Activated CD8-positive, alpha-beta memory T cell treated with anti-CD3 and anti-CD28 coated beads for 1 hour (primary cell): Measurements from ENCODE around the gene THSD4.

ENCODE experiments used
- DNase-seq, 2 donors: peaks; one replicate each; pipeline ENCODE4 v3.0.0-alpha.2; 2020; ENCODE audit warnings: low read depth in 1 of 2; ENCODE audit errors: extremely low read depth in 1 of 2

The THSD4 gene

GRCh38 chr15:71565631-71566160 lies 450.4 kb downstream of the THSD4 start:
- DNase-seq: no peak

GRCh38 chr15:71566226-71566625 lies 451.0 kb downstream of the THSD4 start:
- no peak for DNase-seq

- no peak for DNase-seq
These were observed 451.9 kb downstream of the THSD4 start for GRCh38 chr15:71567173-71567572.

DNA sequence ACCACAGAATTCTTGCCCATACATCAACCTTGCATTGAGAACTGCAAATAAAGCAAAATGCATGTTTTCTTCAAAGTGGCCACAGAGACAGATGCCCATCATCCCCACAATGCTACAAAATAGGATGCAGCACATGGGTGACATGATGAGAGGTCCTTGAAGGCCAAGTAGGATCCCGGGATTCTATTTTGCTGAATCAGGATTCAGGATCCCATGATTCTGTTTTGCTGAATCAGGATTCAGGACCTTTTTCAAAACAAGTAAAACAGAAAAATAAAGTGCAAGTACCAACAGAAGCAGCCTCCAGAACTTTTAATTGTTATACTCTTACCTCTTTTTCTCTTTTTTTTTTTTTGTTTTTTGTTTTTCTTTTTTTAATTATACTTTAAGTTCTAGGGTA lies 453.0 kb downstream of the THSD4 start:
- no peak for DNase-seq

DNA sequence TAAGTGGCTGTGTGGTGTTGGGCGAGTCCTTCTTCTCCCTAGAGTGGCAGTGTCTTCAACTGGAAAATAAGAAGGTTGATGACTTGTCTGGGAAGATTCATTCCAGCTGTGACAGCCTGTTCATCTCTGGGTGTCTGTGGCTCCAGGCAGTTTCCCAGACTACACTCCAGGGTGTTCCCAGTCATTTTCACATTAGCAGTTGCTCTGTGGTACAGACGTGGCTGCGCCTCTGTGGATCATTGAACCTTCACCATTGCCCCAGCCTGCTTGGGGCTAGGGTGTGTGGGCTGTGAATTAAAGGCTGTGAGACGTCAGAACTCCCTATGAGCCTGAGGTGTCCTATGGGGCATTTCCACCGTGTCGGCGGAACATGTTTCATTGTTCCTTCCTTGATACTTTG lies 455.5 kb downstream of the THSD4 start:
- no peak for DNase-seq

GRCh38 chr15:71571641-71572040 lies 456.4 kb downstream of the THSD4 start:
- DNase-seq: no peak

- DNase-seq: no peak
These were observed 457.3 kb downstream of the THSD4 start for GRCh38 chr15:71572452-71573053.

GRCh38 chr15:71573599-71573998 lies 458.3 kb downstream of the THSD4 start:
- no peak for DNase-seq

DNA sequence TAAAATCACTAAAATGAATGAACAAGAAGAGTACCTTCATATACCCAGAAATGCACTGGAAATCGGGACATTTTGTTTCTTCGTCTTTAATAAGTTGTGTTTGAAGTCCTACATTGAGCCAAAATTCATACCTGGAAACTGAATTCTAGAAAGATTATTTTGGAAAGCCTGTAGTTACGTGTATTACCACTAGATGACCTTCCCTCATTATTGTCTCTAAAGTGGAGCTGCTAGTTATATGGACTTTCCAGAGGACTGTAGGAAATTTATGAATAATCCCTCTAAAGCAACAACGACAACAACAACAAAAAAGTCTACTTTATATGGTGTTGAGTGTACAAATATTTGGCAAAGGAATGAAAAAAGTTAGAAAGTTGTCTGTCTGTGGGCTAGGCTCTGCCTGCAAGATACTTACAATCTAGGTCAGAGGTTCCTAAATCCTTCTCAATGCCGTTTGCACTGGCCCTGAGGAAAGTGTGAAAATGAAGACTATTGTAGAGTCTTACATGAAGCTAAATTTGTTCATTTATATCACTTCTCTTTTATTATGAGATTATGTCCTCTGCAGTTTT lies 460.3 kb downstream of the THSD4 start:
- DNase-seq: no peak

GRCh38 chr15:71577071-71577470 lies 461.8 kb downstream of the THSD4 start:
- DNase-seq: no peak

GRCh38 chr15:71581398-71581930 lies 466.2 kb downstream of the THSD4 start:
- DNase-seq: no peak

DNA sequence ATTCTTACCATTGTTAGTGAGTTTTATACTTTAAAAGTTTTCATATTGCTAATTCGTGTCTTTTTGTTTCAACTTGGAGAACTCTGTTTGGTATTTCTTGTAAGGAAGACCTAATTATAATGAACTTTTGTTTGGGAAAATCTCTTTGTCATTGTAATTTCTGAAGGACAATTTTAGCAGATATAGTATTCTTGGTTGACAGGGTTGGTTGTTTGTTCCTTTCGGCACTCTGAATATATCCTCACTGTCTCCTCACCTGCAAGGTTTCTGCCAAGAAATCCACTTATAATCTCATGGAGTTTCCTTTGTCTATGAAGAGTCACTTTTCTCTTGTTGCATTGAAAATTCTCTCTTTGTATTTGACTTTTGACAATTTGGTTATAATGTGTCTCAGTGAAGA lies 469.9 kb downstream of the THSD4 start:
- no peak for DNase-seq

- DNase-seq: no peak
These were observed 471.2 kb downstream of the THSD4 start for GRCh38 chr15:71586463-71586862.

DNA sequence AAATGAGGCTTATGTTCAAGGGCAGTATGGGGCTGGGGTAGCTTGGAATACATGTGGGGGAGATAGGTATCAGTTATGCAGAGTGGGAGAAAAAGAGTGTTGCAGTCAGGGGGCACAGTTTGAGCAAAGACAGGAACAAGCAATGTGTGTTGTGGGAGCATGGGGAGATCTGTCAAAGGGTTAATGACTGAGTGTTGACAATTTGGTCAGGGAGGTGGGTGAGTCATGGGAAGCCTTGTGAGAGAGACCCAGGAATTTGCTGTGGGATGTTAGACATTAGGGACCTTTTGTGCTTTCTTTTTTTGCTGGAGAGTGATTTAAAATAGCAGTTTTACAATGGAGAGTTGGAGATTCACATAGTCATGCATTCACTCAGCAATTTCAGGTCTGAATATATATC lies 473.5 kb downstream of the THSD4 start:
- no peak for DNase-seq

GRCh38 chr15:71591057-71591456 lies 475.8 kb downstream of the THSD4 start:
- DNase-seq: no peak

DNA sequence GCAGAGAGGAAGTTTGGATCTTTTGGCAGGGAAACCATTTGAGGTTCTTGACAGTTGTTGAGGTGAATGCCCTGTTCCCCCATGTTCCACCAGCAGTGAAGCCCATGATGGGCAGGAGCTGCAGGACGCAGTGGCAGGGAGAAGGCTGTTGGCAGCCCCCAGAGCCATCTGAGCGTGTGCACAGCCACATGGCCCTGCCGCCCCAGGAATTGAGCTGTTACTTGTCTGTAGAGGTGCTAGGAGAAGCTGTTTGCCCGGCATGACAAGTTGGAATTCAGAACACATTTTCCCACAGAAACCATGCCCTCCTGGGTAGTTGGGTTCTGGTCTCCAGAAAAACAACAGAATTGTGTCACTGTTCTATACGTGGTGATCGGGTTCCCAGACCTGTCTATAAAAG lies 476.9 kb downstream of the THSD4 start:
- no peak for DNase-seq

DNA sequence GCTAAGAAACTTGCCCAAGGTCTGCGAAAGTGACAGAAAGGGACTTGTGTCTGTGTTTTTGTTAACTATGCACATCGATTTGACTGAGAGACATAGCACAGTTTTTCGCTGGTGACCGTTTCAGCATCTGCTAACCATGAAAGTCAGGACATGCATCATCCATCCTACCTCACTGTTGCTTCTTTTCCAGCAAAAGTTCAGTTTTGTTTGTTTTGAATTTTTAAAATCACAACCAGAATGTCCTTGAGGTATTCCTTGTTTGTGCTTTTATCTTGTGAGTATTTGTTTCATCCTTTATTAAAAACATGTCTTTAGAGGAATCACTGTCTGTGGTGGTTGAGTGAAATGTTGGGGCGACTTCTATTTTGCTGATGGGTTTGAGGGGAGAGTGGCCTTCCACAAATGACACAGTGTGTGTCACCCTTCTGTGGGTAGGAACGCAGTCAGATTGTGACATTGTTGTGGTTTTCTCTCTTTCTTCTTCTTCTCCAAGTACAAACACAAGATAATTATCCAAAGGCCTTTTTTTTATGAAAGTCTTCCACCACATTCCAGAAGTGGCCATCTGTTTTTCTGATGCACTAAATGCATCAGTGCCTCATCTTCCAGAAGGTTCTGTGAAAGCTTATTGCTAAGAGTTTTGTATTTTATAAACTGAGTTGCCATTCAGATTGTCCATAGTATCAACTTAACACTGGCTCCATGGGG lies 480.7 kb downstream of the THSD4 start:
- no peak for DNase-seq

DNA sequence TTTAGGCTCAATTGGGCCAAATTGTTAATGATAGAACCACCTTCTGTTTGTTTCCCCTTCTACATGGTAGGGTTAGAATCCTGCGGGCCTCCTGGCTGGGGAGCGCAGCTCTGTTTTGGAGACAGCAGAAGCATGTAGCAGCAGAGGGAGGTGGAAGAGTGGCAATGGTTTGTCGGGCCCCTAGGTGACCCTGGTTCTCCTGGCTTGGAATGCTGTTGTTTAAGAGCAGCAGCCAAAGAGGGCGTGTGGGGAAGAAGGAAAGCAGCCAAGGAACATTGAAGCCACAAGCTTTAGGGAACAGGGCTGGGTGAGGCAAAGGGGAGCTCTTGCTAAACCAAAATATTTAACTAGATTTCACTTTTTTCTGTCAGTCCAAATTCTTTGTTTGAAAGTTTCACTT lies 481.4 kb downstream of the THSD4 start:
- DNase-seq: no peak

DNA sequence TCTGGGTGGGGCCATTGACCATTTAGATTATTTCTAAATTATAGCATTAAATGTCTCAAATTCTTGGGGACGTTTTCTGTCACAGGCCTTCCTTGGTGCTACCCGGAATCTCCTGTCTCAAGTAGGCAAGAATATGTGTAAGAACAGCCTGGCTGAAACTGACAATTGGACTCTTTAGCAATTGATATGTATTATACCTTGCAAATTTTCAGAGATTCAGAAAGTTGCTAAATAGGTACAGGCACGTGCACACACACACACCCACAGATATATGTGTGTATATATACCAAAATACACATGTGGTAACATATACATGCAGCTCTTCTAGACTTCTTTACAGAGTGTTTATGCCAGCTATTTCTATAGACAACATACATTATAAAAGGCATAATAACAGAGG lies 481.9 kb downstream of the THSD4 start:
- no peak for DNase-seq

DNA sequence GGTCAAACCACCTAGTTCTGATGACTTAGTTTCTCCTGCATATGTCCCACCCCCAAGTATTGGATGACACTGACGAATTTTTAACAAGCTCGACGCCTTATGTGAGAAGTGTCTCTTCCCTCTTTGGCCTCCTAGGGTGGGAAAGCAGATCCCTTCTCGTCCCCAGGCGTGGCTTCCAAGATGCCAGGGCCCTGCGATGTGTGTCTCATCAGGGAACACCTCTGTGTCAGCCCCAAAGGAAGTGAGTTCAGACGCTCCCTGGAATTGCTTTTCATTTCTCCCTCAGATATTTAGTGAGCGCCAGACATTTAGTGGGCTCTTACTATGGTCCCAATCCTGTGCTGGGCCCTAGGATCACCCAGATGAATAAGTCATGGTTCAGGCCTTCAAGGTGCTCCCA lies 482.4 kb downstream of the THSD4 start:
- DNase-seq: no peak

GRCh38 chr15:71598741-71599140 lies 483.5 kb downstream of the THSD4 start:
- no peak for DNase-seq
